ENCODE data around the gene ZNF679. TPM values are rescaled to one million over a fixed set of nuclear protein-coding genes. Genes with fewer than 3 reads are reported as not detected.
A peak's percentile ranks its signal among the peaks of the same experiment; 100 is the strongest.
"Not testable (repeated sequence)": the region's sequence is repeated elsewhere in the genome, so short reads cannot be mapped to it uniquely, and the experiment has no call there.

Gene ZNF679
- not detected for total RNA-seq
- 0 reads per million in 2 donors for total RNA-seq

GRCh38 chr7:64228174-64228573 is at the start of gene ZNF679:
ZNF679 (plus strand) TSS chr7:64228474; CDS start chr7:64249118, 20,644 bp downstream.
- not testable (repeated sequence) for ATAC-seq; H3K9me3 ChIP-seq (ENCODE audit: control insufficient read depth, low read length, poor library complexity, severe bottlenecking); H3K4me1 Mint-ChIP-seq; H3K27ac Mint-ChIP-seq; H3K36me3 Mint-ChIP-seq (ENCODE audit: low read depth); H3K4me3 Mint-ChIP-seq; DNase-seq; H3K27me3 Mint-ChIP-seq

DNA sequence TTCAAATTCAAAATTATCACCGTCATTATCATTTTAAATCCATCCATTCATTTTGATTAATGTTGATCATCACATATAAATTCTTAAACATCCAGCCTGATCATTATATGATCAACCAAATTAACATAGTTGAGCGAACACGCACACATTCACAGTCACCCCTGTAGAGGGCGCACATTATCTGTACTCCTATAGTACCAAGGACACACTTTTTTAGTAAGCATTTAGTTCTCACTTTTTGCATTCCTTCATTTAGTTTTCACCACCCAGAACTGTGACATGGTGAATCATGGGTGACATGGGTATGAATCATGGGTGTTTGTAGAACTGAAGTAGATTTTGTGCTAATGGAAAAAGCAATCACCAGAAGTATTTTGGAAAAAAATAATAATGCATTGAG is 47.3 kb upstream of the ZNF679 start:
- no peaks in the 10 kb centered on the region for H3K36me3 Mint-ChIP-seq (ENCODE audit: low read depth)
- DNase-seq: no peak
- ATAC-seq: no peak
- H3K4me1 Mint-ChIP-seq: peaks cover 2% of the 10 kb centered on the region
- no peak overlapping the region for H3K27ac Mint-ChIP-seq
- H3K4me3 Mint-ChIP-seq: no peak overlapping the region
- peaks cover 14% of the 10 kb centered on the region for H3K27me3 Mint-ChIP-seq
- no peaks in the 10 kb centered on the region for H3K9me3 ChIP-seq (ENCODE audit: control insufficient read depth, low read length, poor library complexity, severe bottlenecking)

- Mint-ChIP-seq H3K4me3 (no peak overlapping the region), H3K27me3 (peaks cover 14% of the 10 kb centered on the region), H3K36me3 (ENCODE audit: low read depth) (no peaks in the 10 kb centered on the region), H3K4me1 (peaks cover 2% of the 10 kb centered on the region), H3K27ac (no peak overlapping the region)
- DNase-seq: no peak
- no peaks in the 10 kb centered on the region for H3K9me3 ChIP-seq (ENCODE audit: control insufficient read depth, low read length, poor library complexity, severe bottlenecking)
- no peak for ATAC-seq
Measured at GRCh38 chr7:64181586-64181985, 46.7 kb upstream of the ZNF679 start.

GRCh38 chr7:64182036-64182790 is 46.1 kb upstream of the ZNF679 start:
- Mint-ChIP-seq H3K4me3 (peak overlapping the region; percentile 45), H3K27me3 (peaks cover 14% of the 10 kb centered on the region), H3K4me1 (peaks cover 2% of the 10 kb centered on the region), H3K27ac (no peak overlapping the region), H3K36me3 (ENCODE audit: low read depth) (no peaks in the 10 kb centered on the region)
- no peak for DNase-seq
- H3K9me3 ChIP-seq (ENCODE audit: control insufficient read depth, low read length, poor library complexity, severe bottlenecking): no peaks in the 10 kb centered on the region
- ATAC-seq: no peak

- H3K9me3 ChIP-seq (ENCODE audit: control insufficient read depth, low read length, poor library complexity, severe bottlenecking): no peaks in the 10 kb centered on the region
- ATAC-seq: peak; percentile 61
Measured at GRCh38 chr7:64183126-64183742, 45.0 kb upstream of the ZNF679 start.

GRCh38 chr7:64183827-64184372 is 44.4 kb upstream of the ZNF679 start:
- ATAC-seq (no peak), DNase-seq (no peak)
- Mint-ChIP-seq H3K4me1 (peaks cover 2% of the 10 kb centered on the region), H3K36me3 (ENCODE audit: low read depth) (no peaks in the 10 kb centered on the region), H3K27me3 (peaks cover 8% of the 10 kb centered on the region), H3K4me3 (no peak overlapping the region), H3K27ac (no peak overlapping the region)
- H3K9me3 ChIP-seq (ENCODE audit: control insufficient read depth, low read length, poor library complexity, severe bottlenecking): no peaks in the 10 kb centered on the region

More at GRCh38 chr7:64183126-64183742, 45.0 kb upstream of the ZNF679 start:
- Mint-ChIP-seq H3K4me3 (no peak overlapping the region), H3K4me1 (peaks cover 2% of the 10 kb centered on the region), H3K27ac (no peak overlapping the region), H3K27me3 (peaks cover 14% of the 10 kb centered on the region), H3K36me3 (ENCODE audit: low read depth) (no peaks in the 10 kb centered on the region)
- peak; percentile 26 to 44 (median 34) for DNase-seq

- peaks cover under 1% of the 10 kb centered on the region for H3K4me1 Mint-ChIP-seq
- no peak overlapping the region for H3K27ac Mint-ChIP-seq
- H3K36me3 Mint-ChIP-seq (ENCODE audit: low read depth): no peaks in the 10 kb centered on the region
- ATAC-seq (no peak), DNase-seq (no peak)
- H3K27me3 Mint-ChIP-seq: peaks cover 8% of the 10 kb centered on the region
- H3K9me3 ChIP-seq (ENCODE audit: control insufficient read depth, low read length, poor library complexity, severe bottlenecking): no peaks in the 10 kb centered on the region
- H3K4me3 Mint-ChIP-seq: no peak overlapping the region
Measured at GRCh38 chr7:64184376-64184775, 43.9 kb upstream of the ZNF679 start.

- H3K9me3 ChIP-seq (ENCODE audit: control insufficient read depth, low read length, poor library complexity, severe bottlenecking): peaks cover 2% of the 10 kb centered on the region
- H3K27me3 Mint-ChIP-seq: no peaks in the 10 kb centered on the region
- H3K4me1 Mint-ChIP-seq: no peaks in the 10 kb centered on the region
- ATAC-seq: no peak
- no peak overlapping the region for H3K27ac Mint-ChIP-seq
- no peaks in the 10 kb centered on the region for H3K36me3 Mint-ChIP-seq (ENCODE audit: low read depth)
- no peak overlapping the region for H3K4me3 Mint-ChIP-seq
- DNase-seq: no peak
Measured at GRCh38 chr7:64187408-64187807, 40.9 kb upstream of the ZNF679 start.

- H3K27ac Mint-ChIP-seq: no peak overlapping the region
- H3K27me3 Mint-ChIP-seq: no peaks in the 10 kb centered on the region
- peaks cover 2% of the 10 kb centered on the region for H3K9me3 ChIP-seq (ENCODE audit: control insufficient read depth, low read length, poor library complexity, severe bottlenecking)
- H3K4me3 Mint-ChIP-seq: no peak overlapping the region
- no peak for ATAC-seq
- H3K4me1 Mint-ChIP-seq: no peaks in the 10 kb centered on the region
- no peaks in the 10 kb centered on the region for H3K36me3 Mint-ChIP-seq (ENCODE audit: low read depth)
- no peak for DNase-seq
Measured at GRCh38 chr7:64192148-64192704, 36.0 kb upstream of the ZNF679 start.

DNA sequence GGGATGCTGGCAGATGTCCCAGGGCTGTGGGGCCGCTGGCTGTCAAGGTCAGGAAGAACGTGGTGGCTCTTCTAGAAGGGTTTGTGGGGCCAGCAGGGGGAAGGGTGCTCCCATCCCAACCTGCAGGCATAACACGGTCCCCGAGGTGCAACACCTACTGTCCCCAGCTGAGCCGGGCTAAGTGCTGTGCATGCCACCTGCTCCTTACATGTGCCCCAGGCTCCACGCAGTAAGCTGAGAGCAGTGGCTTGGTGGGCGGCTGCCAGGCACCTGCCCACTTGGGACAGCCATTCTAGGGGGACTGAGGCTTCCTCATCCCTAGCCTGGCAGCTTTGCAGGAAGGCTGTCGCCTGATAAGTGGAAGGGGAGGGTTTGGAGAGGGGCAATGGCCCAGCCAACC is 35.5 kb upstream of the ZNF679 start:
- DNase-seq (no peak), ATAC-seq (no peak)
- H3K36me3 Mint-ChIP-seq (ENCODE audit: low read depth): no peaks in the 10 kb centered on the region
- H3K27me3 Mint-ChIP-seq: no peaks in the 10 kb centered on the region
- H3K27ac Mint-ChIP-seq: no peak overlapping the region
- H3K9me3 ChIP-seq (ENCODE audit: control insufficient read depth, low read length, poor library complexity, severe bottlenecking): peaks cover 2% of the 10 kb centered on the region
- H3K4me1 Mint-ChIP-seq: no peaks in the 10 kb centered on the region
- no peak overlapping the region for H3K4me3 Mint-ChIP-seq

DNA sequence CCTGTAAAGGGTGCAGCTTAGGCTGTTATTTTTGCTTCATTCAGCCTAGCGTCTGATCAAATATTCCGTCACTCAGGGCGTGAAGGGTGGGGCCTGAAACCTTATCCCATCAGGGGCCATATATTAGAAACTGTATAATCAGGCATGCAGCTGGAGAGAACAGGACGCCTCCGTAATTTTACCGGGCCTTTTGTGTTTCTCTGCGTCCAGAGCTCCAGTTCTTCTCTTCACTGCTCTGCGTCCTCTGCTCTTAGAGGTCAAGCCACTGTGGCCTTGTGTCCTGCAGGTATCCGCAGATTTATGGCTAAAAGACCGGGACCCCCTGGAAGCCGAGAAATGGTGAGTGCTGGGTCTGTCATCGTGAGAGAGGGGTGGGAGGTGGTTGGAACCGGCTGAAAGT is 21.4 kb upstream of the ZNF679 start, which contains the start of gene ZNF735:
ZNF735 (plus strand) TSS at position 301 of the 400 bp plus-strand sequence; CDS start at position 301, 0 bp downstream.
- Mint-ChIP-seq H3K36me3 (ENCODE audit: low read depth) (no peaks in the 10 kb centered on the region), H3K27me3 (no peaks in the 10 kb centered on the region), H3K27ac (no peak within 1 kb of the TSS), H3K4me1 (no peaks in the 10 kb centered on the region), H3K4me3 (no peak within 1 kb of the TSS)
- no peak for DNase-seq
- no peaks in the 10 kb centered on the region for H3K9me3 ChIP-seq (ENCODE audit: control insufficient read depth, low read length, poor library complexity, severe bottlenecking)
- ATAC-seq: no peak

DNA sequence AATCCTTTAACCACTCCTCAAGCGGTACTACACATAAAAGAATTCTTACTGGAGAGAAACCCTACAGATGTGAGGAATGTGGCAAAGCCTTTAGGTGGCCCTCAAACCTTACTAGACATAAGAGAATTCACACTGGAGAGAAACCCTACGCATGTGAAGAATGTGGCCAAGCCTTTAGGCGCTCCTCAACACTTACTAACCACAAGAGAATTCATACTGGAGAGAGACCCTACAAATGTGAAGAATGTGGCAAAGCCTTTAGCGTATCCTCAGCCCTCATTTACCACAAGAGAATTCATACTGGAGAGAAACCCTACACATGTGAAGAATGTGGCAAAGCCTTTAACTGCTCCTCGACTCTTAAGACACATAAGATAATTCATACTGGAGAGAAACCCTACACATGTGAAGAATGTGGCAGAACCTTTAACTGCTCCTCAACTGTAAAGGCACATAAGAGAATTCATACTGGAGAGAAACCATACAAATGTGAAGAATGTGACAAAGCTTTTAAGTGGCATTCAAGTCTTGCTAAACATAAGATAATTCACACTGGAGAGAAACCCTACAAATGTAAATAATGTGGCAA is 8.5 kb upstream of the ZNF679 start:
- DNase-seq; H3K36me3 Mint-ChIP-seq (ENCODE audit: low read depth); H3K27me3 Mint-ChIP-seq; H3K4me1 Mint-ChIP-seq; H3K4me3 Mint-ChIP-seq; H3K27ac Mint-ChIP-seq; H3K9me3 ChIP-seq (ENCODE audit: control insufficient read depth, low read length, poor library complexity, severe bottlenecking); ATAC-seq: not testable (repeated sequence)

DNA sequence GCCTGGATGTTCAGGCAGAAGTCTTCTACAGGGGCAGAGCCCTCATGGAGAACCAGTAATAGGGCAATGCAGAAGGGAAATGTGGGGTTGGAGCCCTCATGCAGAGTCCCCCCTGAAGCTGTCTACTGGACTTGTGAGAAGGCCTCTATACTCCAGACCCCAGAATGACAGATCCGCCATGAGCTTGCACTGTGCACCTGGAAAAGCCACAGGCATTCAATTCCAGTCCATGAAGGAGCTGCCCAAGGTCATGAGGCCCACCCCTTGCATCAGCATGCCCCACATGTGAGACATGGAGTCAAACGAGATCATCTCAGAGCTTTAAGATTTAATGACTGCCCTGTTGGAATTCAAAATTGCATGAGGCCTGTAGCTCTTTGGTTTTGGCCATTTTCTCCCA is 4.9 kb upstream of the ZNF679 start:
- H3K9me3 ChIP-seq (ENCODE audit: control insufficient read depth, low read length, poor library complexity, severe bottlenecking): peaks cover 3% of the 10 kb centered on the region
- no peaks in the 10 kb centered on the region for H3K4me1 Mint-ChIP-seq
- no peak overlapping the region for H3K27ac Mint-ChIP-seq
- no peaks in the 10 kb centered on the region for H3K27me3 Mint-ChIP-seq
- no peak overlapping the region for H3K4me3 Mint-ChIP-seq
- no peaks in the 10 kb centered on the region for H3K36me3 Mint-ChIP-seq (ENCODE audit: low read depth)
- DNase-seq (no peak), ATAC-seq (no peak)
